ENCODE results near the gene ZBTB7A.

GRCh38 chr19:4059891-4060620 is 6.6 kb downstream of the ZBTB7A start:
- TF ChIP-seq EZH2 (IDR thresholded peaks at IDR 0.05; ENCODE audit: low read length, missing control alignments) (no peak), CTCF (conservative IDR thresholded peaks at IDR 0.05 in 1 of 2, IDR thresholded peaks at IDR 0.05 in 1 of 2; ENCODE audit: low read depth in 1 of 2, low read length in 2 of 2) (no peak)

Data from fibroblast of lung (primary cell).